Measurements from ENCODE around the gene TMED10.

The TMED10 gene

GRCh38 chr14:75141062-75141461 is 35.4 kb downstream of the TMED10 start:
- Histone ChIP-seq H4K12ac (ENCODE audit: low read depth, low read length) (no peak overlapping the region), H2AK5ac (ENCODE audit: low read length) (no peak overlapping the region), H2BK12ac (ENCODE audit: low read length) (no peak overlapping the region), H3K36me3 (ENCODE audit: control insufficient read depth in 1 of 2, insufficient read depth in 2 of 2, low read length in 2 of 2) (peaks cover 4 to 6% of the 10 kb centered on the region in 2 experiments), H3K4ac (ENCODE audit: low read depth, low read length) (no peak overlapping the region), H3K79me1 (ENCODE audit: low read length) (peaks cover 6% of the 10 kb centered on the region), H4K8ac (ENCODE audit: low read depth, low read length) (no peak overlapping the region), H4K91ac (ENCODE audit: low read depth, low read length) (no peak overlapping the region), H3K4me1 (ENCODE audit: control insufficient read depth in 1 of 2, insufficient read depth in 2 of 2, low read length in 2 of 2) (peaks cover 4 to 5% of the 10 kb centered on the region in 2 experiments), H3K9ac (ENCODE audit: low read length) (no peak overlapping the region), H2BK120ac (ENCODE audit: insufficient read depth, low read length, poor library complexity) (no peak overlapping the region), H3K27ac (ENCODE audit: low read depth, low read length) (no peak overlapping the region), H3K79me2 (ENCODE audit: control insufficient read depth, insufficient read depth, low read length, poor library complexity) (peaks cover 2% of the 10 kb centered on the region), H3K4me3 (ENCODE audit: low read depth, low read length) (no peak overlapping the region), H3K9me3 (ENCODE audit: insufficient read depth, low read depth, low read length) (no peaks in the 10 kb centered on the region), H3K4me2 (ENCODE audit: low read length) (no peak overlapping the region), H2AFZ (ENCODE audit: insufficient read depth, low read length, poor library complexity) (no peak overlapping the region), H3K23ac (ENCODE audit: low read length) (no peak overlapping the region), H3K27me3 (ENCODE audit: insufficient read depth, low read length) (no peaks in the 10 kb centered on the region), H2BK5ac (ENCODE audit: low read depth, low read length, poor library complexity) (no peak overlapping the region), H3K18ac (ENCODE audit: low read length) (no peak overlapping the region), H3K14ac (ENCODE audit: low read length) (no peak overlapping the region)
- DNase-seq: no peak
- WGBS (ENCODE audit: extremely low coverage, insufficient coverage, insufficient read length): no CpG with 5 or more reads among the region's 2 CpGs

GRCh38 chr14:75140620-75141019 is 35.8 kb downstream of the TMED10 start:
- H3K4ac ChIP-seq (ENCODE audit: low read depth, low read length): no peak overlapping the region
- no CpG with 5 or more reads among the region's 2 CpGs for WGBS (ENCODE audit: extremely low coverage, insufficient coverage, insufficient read length)

GRCh38 chr14:75139185-75139584 is 37.2 kb downstream of the TMED10 start:
- H2BK12ac ChIP-seq (ENCODE audit: low read length): no peak overlapping the region
- WGBS (ENCODE audit: extremely low coverage, insufficient coverage, insufficient read length): no CpG with 5 or more reads among the region's 2 CpGs

More at GRCh38 chr14:75140620-75141019, 35.8 kb downstream of the TMED10 start:
- no peak overlapping the region for H3K4me3 ChIP-seq (ENCODE audit: low read depth, low read length)
- H4K91ac ChIP-seq (ENCODE audit: low read depth, low read length): no peak overlapping the region
- H3K18ac ChIP-seq (ENCODE audit: low read length): no peak overlapping the region
- H2BK12ac ChIP-seq (ENCODE audit: low read length): no peak overlapping the region
- no peak overlapping the region for H2AK5ac ChIP-seq (ENCODE audit: low read length)
- no peak overlapping the region for H3K27ac ChIP-seq (ENCODE audit: low read depth, low read length)
- H3K14ac ChIP-seq (ENCODE audit: low read length): no peak overlapping the region
- no peak for DNase-seq
- no peak overlapping the region for H3K23ac ChIP-seq (ENCODE audit: low read length)
- H3K79me2 ChIP-seq (ENCODE audit: control insufficient read depth, insufficient read depth, low read length, poor library complexity): peaks cover 2% of the 10 kb centered on the region
- peaks cover 4 to 5% of the 10 kb centered on the region in 2 experiments for H3K4me1 ChIP-seq (ENCODE audit: control insufficient read depth in 1 of 2, insufficient read depth in 2 of 2, low read length in 2 of 2)
- H3K9ac ChIP-seq (ENCODE audit: low read length): no peak overlapping the region
- H3K79me1 ChIP-seq (ENCODE audit: low read length): peaks cover 6% of the 10 kb centered on the region
- no peaks in the 10 kb centered on the region for H3K27me3 ChIP-seq (ENCODE audit: insufficient read depth, low read length)
- no peak overlapping the region for H3K4me2 ChIP-seq (ENCODE audit: low read length)
- H2AFZ ChIP-seq (ENCODE audit: insufficient read depth, low read length, poor library complexity): no peak overlapping the region
- no peak overlapping the region for H4K12ac ChIP-seq (ENCODE audit: low read depth, low read length)
- H2BK5ac ChIP-seq (ENCODE audit: low read depth, low read length, poor library complexity): no peak overlapping the region
- no peak overlapping the region for H4K8ac ChIP-seq (ENCODE audit: low read depth, low read length)
- no peaks in the 10 kb centered on the region for H3K9me3 ChIP-seq (ENCODE audit: insufficient read depth, low read depth, low read length)
- no peak overlapping the region for H2BK120ac ChIP-seq (ENCODE audit: insufficient read depth, low read length, poor library complexity)
- H3K36me3 ChIP-seq (ENCODE audit: control insufficient read depth in 1 of 2, insufficient read depth in 2 of 2, low read length in 2 of 2): peaks cover 4 to 6% of the 10 kb centered on the region in 2 experiments

DNA sequence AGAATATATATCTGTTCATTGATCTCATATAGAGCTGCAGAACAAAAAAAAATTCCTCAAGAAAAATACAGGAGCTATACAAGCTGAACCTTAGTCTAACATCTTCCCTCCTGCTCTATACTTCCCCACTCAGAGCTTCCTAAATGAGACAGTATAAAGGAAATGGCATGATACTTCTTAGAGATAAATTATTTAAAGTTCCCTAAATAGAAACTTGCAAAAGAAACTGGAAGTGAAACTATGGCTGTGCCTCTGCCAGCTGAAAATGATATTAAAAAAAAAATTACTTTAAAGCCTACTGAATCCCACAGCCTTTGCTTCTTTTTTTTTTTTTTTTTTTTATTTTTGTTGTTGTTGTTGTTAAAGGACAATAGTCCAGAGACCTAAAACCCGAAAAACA is 37.9 kb downstream of the TMED10 start:
- no peak overlapping the region for H3K27ac ChIP-seq (ENCODE audit: low read depth, low read length)
- H4K12ac ChIP-seq (ENCODE audit: low read depth, low read length): no peak overlapping the region
- H3K4ac ChIP-seq (ENCODE audit: low read depth, low read length): no peak overlapping the region
- no peak overlapping the region for H2BK120ac ChIP-seq (ENCODE audit: insufficient read depth, low read length, poor library complexity)
- H4K8ac ChIP-seq (ENCODE audit: low read depth, low read length): no peak overlapping the region
- no peaks in the 10 kb centered on the region for H3K4me1 ChIP-seq (ENCODE audit: control insufficient read depth in 1 of 2, insufficient read depth in 2 of 2, low read length in 2 of 2)
- H2AFZ ChIP-seq (ENCODE audit: insufficient read depth, low read length, poor library complexity): no peak overlapping the region
- H3K18ac ChIP-seq (ENCODE audit: low read length): no peak overlapping the region
- H3K79me2 ChIP-seq (ENCODE audit: control insufficient read depth, insufficient read depth, low read length, poor library complexity): no peaks in the 10 kb centered on the region
- no peak overlapping the region for H3K4me2 ChIP-seq (ENCODE audit: low read length)
- peaks cover 2% of the 10 kb centered on the region for H3K79me1 ChIP-seq (ENCODE audit: low read length)
- no peak overlapping the region for H3K23ac ChIP-seq (ENCODE audit: low read length)
- DNase-seq: no peak
- H3K4me3 ChIP-seq (ENCODE audit: low read depth, low read length): no peak overlapping the region
- H3K14ac ChIP-seq (ENCODE audit: low read length): no peak overlapping the region
- H3K36me3 ChIP-seq (ENCODE audit: control insufficient read depth in 1 of 2, insufficient read depth in 2 of 2, low read length in 2 of 2): peaks cover 7 to 10% of the 10 kb centered on the region in 2 experiments
- H3K9ac ChIP-seq (ENCODE audit: low read length): no peak overlapping the region
- H4K91ac ChIP-seq (ENCODE audit: low read depth, low read length): no peak overlapping the region
- H3K9me3 ChIP-seq (ENCODE audit: insufficient read depth, low read depth, low read length): peaks cover 1% of the 10 kb centered on the region
- no CpG with 5 or more reads among the region's 1 CpG for WGBS (ENCODE audit: extremely low coverage, insufficient coverage, insufficient read length)
- H2BK12ac ChIP-seq (ENCODE audit: low read length): no peak overlapping the region
- H2BK5ac ChIP-seq (ENCODE audit: low read depth, low read length, poor library complexity): no peak overlapping the region
- no peak overlapping the region for H2AK5ac ChIP-seq (ENCODE audit: low read length)
- H3K27me3 ChIP-seq (ENCODE audit: insufficient read depth, low read length): no peaks in the 10 kb centered on the region

More at GRCh38 chr14:75139185-75139584, 37.2 kb downstream of the TMED10 start:
- Histone ChIP-seq H2AK5ac (ENCODE audit: low read length) (no peak overlapping the region), H3K9me3 (ENCODE audit: insufficient read depth, low read depth, low read length) (no peaks in the 10 kb centered on the region), H3K27me3 (ENCODE audit: insufficient read depth, low read length) (no peaks in the 10 kb centered on the region), H3K79me1 (ENCODE audit: low read length) (peaks cover 2% of the 10 kb centered on the region), H3K14ac (ENCODE audit: low read length) (no peak overlapping the region), H3K36me3 (ENCODE audit: control insufficient read depth in 1 of 2, insufficient read depth in 2 of 2, low read length in 2 of 2) (peaks cover 7% of the 10 kb centered on the region in 2 experiments), H3K9ac (ENCODE audit: low read length) (no peak overlapping the region), H2BK120ac (ENCODE audit: insufficient read depth, low read length, poor library complexity) (no peak overlapping the region), H2AFZ (ENCODE audit: insufficient read depth, low read length, poor library complexity) (no peak overlapping the region), H2BK5ac (ENCODE audit: low read depth, low read length, poor library complexity) (no peak overlapping the region), H4K8ac (ENCODE audit: low read depth, low read length) (no peak overlapping the region), H3K79me2 (ENCODE audit: control insufficient read depth, insufficient read depth, low read length, poor library complexity) (no peaks in the 10 kb centered on the region), H3K4me1 (ENCODE audit: control insufficient read depth in 1 of 2, insufficient read depth in 2 of 2, low read length in 2 of 2) (no peaks in the 10 kb centered on the region), H3K4me2 (ENCODE audit: low read length) (no peak overlapping the region), H3K18ac (ENCODE audit: low read length) (no peak overlapping the region), H3K23ac (ENCODE audit: low read length) (no peak overlapping the region), H4K12ac (ENCODE audit: low read depth, low read length) (no peak overlapping the region), H3K27ac (ENCODE audit: low read depth, low read length) (no peak overlapping the region), H4K91ac (ENCODE audit: low read depth, low read length) (no peak overlapping the region), H3K4me3 (ENCODE audit: low read depth, low read length) (no peak overlapping the region), H3K4ac (ENCODE audit: low read depth, low read length) (no peak overlapping the region)
- no peak for DNase-seq

All from trophoblast cell (in vitro differentiated cells and primary cell).